Dermis blood vessel endothelial cell (primary cell): ENCODE results near the gene LARGE1. TPM values are rescaled to one million over a fixed set of nuclear protein-coding genes. Genes with fewer than 3 reads are reported as not detected.

Source experiments
- DNase-seq: peaks from one replicate; pipeline ENCODE4 v3.0.0; 2010
- total RNA-seq: library from RNA; depleted of rRNA; stranded (reverse); fragments of >200 nt; gene quantifications from 2 replicates; pipeline ENCODE4 v1.2.3, GENCODE V29; 2014

LARGE1 gene
- total RNA-seq, 1 donor from 2014 or later = 14.0 TPM

GRCh38 chr22:33296941-33297340, 623.3 kb downstream of the LARGE1 start:
- no peak for DNase-seq

GRCh38 chr22:33288078-33288477, 632.2 kb downstream of the LARGE1 start:
- no peak for DNase-seq

GRCh38 chr22:33275073-33275443, 645.2 kb downstream of the LARGE1 start:
- no peak for DNase-seq

- no peak for DNase-seq
Observed at GRCh38 chr22:33274214-33275072, 645.8 kb downstream of the LARGE1 start.

- no peak for DNase-seq
Observed at GRCh38 chr22:33272871-33273270, 647.4 kb downstream of the LARGE1 start.

GRCh38 chr22:33272180-33272579, 648.1 kb downstream of the LARGE1 start:
- DNase-seq = no peak

- DNase-seq = no peak
Observed at GRCh38 chr22:33271390-33272161, 648.7 kb downstream of the LARGE1 start.

- DNase-seq = no peak
Observed at GRCh38 chr22:33270596-33270995, 649.7 kb downstream of the LARGE1 start.

GRCh38 chr22:33261699-33262098, 658.6 kb downstream of the LARGE1 start:
- no peak for DNase-seq

- no peak for DNase-seq
Observed at GRCh38 chr22:33260498-33260897, 659.8 kb downstream of the LARGE1 start.

- DNase-seq = no peak
Observed at GRCh38 chr22:33255791-33256190, 664.5 kb downstream of the LARGE1 start.

- no peak for DNase-seq
Observed at GRCh38 chr22:33248948-33249347, 671.3 kb downstream of the LARGE1 start.

GRCh38 chr22:33247758-33248157, 672.5 kb downstream of the LARGE1 start:
- DNase-seq = no peak

- DNase-seq = no peak
Observed at GRCh38 chr22:33242078-33242477, 678.2 kb downstream of the LARGE1 start.

- no peak for DNase-seq
Observed at GRCh38 chr22:33240888-33241475, 679.3 kb downstream of the LARGE1 start.

- DNase-seq = no peak
Observed at GRCh38 chr22:33232071-33232470, 688.2 kb downstream of the LARGE1 start.

- DNase-seq = no peak
Observed at GRCh38 chr22:33227791-33228190, 692.5 kb downstream of the LARGE1 start.

- no peak for DNase-seq
Observed at GRCh38 chr22:33224841-33225240, 695.4 kb downstream of the LARGE1 start.
